H1 (cell line): ENCODE measurements around the gene CDH7. TPM values are rescaled to one million over a fixed set of nuclear protein-coding genes. Genes with fewer than 3 reads are reported as not detected.
A peak's percentile ranks its signal among the peaks of the same experiment; 100 is the strongest.

ENCODE experiments used
- CTCF ChIA-PET: fragments of 300-600 bp; sonication (Branson Sonifier 250); formaldehyde crosslinking; loops from one replicate; lab custom pipeline; 2021; ENCODE audit not compliant: partially characterized antibody; lab: Charles Lee
- POLR2A ChIA-PET: fragments of 300-600 bp; sonication (Branson Sonifier 250); formaldehyde crosslinking; loops from one replicate; lab custom pipeline; 2021; ENCODE audit warnings: inconsistent platforms; ENCODE audit not compliant: partially characterized antibody; lab: Charles Lee
- DNase-seq, 2 experiments: peaks; one replicate each; pipeline versions ENCODE4 v3.0.0 to v3.0.0-alpha.2; 2010 to 2022; ENCODE audit warnings: low spot score in 2 of 2, low read depth in 1 of 2, mixed read lengths in 1 of 2
- FAIRE-seq: peaks from 2 replicates; lab custom pipeline; 2011; peaks lifted over from hg19 to GRCh38; lab: Jason Lieb, UNC
- H2AFZ ChIP-seq: 2 replicates; pipeline ENCODE4 v1.8.1; 2012; ENCODE audit warnings: low read length, inconsistent platforms
- H2AK5ac ChIP-seq: 2 replicates; pipeline ENCODE4 v1.6.1; 2013; ENCODE audit warnings: low read depth, low read length
- H2BK120ac ChIP-seq: replicated peaks from 2 replicates; pipeline ENCODE3; 2013; ENCODE audit warnings: low read depth, low read length, inconsistent platforms
- H2BK12ac ChIP-seq: 2 replicates; pipeline ENCODE4 v1.6.1; 2013; ENCODE audit warnings: low read depth, low read length
- H2BK15ac ChIP-seq: 2 replicates; pipeline ENCODE4 v1.6.1; 2013; ENCODE audit warnings: low read length
- H2BK20ac ChIP-seq: 2 replicates; pipeline ENCODE4 v1.6.1; 2013; ENCODE audit warnings: low read length
- H2BK5ac ChIP-seq: 2 replicates; pipeline ENCODE4 v1.6.1; 2013; ENCODE audit warnings: low read depth, low read length
- H3K14ac ChIP-seq: 2 replicates; pipeline ENCODE4 v1.6.1; 2013; ENCODE audit warnings: inconsistent platforms; ENCODE audit not compliant: insufficient read length
- H3K18ac ChIP-seq: 2 replicates; pipeline ENCODE4 v1.6.1; 2013; ENCODE audit warnings: low read length; ENCODE audit errors: extremely low read depth
- H3K23ac ChIP-seq: 2 replicates; pipeline ENCODE4 v1.6.1; 2013; ENCODE audit warnings: inconsistent platforms; ENCODE audit not compliant: insufficient read length
- H3K23me2 ChIP-seq: 2 replicates; pipeline ENCODE4 v1.6.1; 2013; ENCODE audit warnings: low read depth, low read length
- H3K27ac ChIP-seq: 2 replicates; pipeline ENCODE4 v1.6.1; 2011; ENCODE audit warnings: low read depth, low read length, inconsistent platforms
- H3K27me3 ChIP-seq, 4 experiments: replicated peaks in 1 of 4; 1 replicate in 1 of 4; 2 replicates in 3 of 4; pipeline versions ENCODE4 v1.6.1 to v1.8.1; 2011 to 2013; ENCODE audit warnings: low read length in 3 of 4, mild to moderate bottlenecking in 3 of 4, inconsistent platforms in 2 of 4, mixed read lengths in 2 of 4, moderate library complexity in 1 of 4; ENCODE audit not compliant: control insufficient read depth in 3 of 4, insufficient read depth in 3 of 4; ENCODE audit errors: extremely low read depth in 1 of 4
- H3K36me3 ChIP-seq, 4 experiments: 2 replicates each; pipeline versions ENCODE4 v1.6.1 to v1.8.1; 2011 to 2013; ENCODE audit warnings: mild to moderate bottlenecking in 4 of 4, low read length in 3 of 4, moderate library complexity in 2 of 4, control low read depth in 1 of 4, inconsistent platforms in 1 of 4; ENCODE audit not compliant: insufficient read depth in 4 of 4, control insufficient read depth in 2 of 4
- H3K4ac ChIP-seq: replicated peaks from 2 replicates; pipeline ENCODE3; 2013; ENCODE audit warnings: low read length, low read depth, mixed read lengths, inconsistent platforms; ENCODE audit not compliant: insufficient read length
- H3K4me1 ChIP-seq, 4 experiments: replicated peaks in 1 of 4; 1 replicate in 1 of 4; 2 replicates in 3 of 4; pipeline versions ENCODE4 v1.6.1 to v1.8.1; 2011 to 2013; ENCODE audit warnings: low read length in 3 of 4, inconsistent platforms in 2 of 4, mixed read lengths in 1 of 4; ENCODE audit not compliant: insufficient read depth in 4 of 4, control insufficient read depth in 3 of 4
- H3K4me2 ChIP-seq, 2 experiments: 2 replicates each; pipeline versions ENCODE4 v1.6.1 to v1.8.1; 2011 to 2013; ENCODE audit warnings: low read depth in 2 of 2, low read length in 2 of 2, control low read depth in 1 of 2, inconsistent platforms in 1 of 2, mild to moderate bottlenecking in 1 of 2; ENCODE audit not compliant: insufficient read depth in 1 of 2
- H3K4me3 ChIP-seq, 4 experiments: fragments of 200-600, 300-600 bp in 1 of 4; sonication (generic), shearing (Covaris generic), sonication (Bioruptor Twin) in 1 of 4; 2 replicates each; pipeline versions ENCODE4 v1.5.1 to v1.8.1; 2011 to 2016; ENCODE audit warnings: low read length in 4 of 4, low read depth in 3 of 4, control low read depth in 2 of 4, inconsistent platforms in 2 of 4, mild to moderate bottlenecking in 2 of 4, mixed read lengths in 1 of 4, moderate library complexity in 1 of 4; ENCODE audit not compliant: insufficient read depth in 2 of 4; ENCODE audit errors: extremely low read depth in 1 of 4
- H3K56ac ChIP-seq: replicated peaks from 2 replicates; pipeline ENCODE3; 2013; ENCODE audit warnings: low read depth, mild to moderate bottlenecking, mixed read lengths, low read length, inconsistent platforms; ENCODE audit not compliant: insufficient read length
- H3K79me1 ChIP-seq: 2 replicates; pipeline ENCODE4 v1.6.1; 2013; ENCODE audit warnings: low read depth, low read length, control low read depth
- H3K79me2 ChIP-seq, 2 experiments: 2 replicates each; pipeline versions ENCODE4 v1.6.1 to v1.8.1; 2012 to 2013; ENCODE audit warnings: low read length in 2 of 2, mild to moderate bottlenecking in 2 of 2, inconsistent platforms in 1 of 2; ENCODE audit not compliant: insufficient read depth in 2 of 2, control insufficient read depth in 1 of 2
- H3K9ac ChIP-seq, 4 experiments: replicated peaks in 1 of 4; 1 replicate in 1 of 4; 2 replicates in 3 of 4; pipeline versions ENCODE4 v1.6.1 to v1.8.1; 2011 to 2013; ENCODE audit warnings: low read depth in 3 of 4, low read length in 3 of 4, control low read depth in 2 of 4, mild to moderate bottlenecking in 2 of 4, moderate library complexity in 2 of 4, inconsistent platforms in 1 of 4; ENCODE audit errors: extremely low read depth in 1 of 4
- H3K9me3 ChIP-seq, 2 experiments: 2 replicates each; pipeline versions ENCODE4 v1.6.1 to v1.8.1; 2012 to 2013; ENCODE audit warnings: mild to moderate bottlenecking in 2 of 2, moderate library complexity in 2 of 2, control low read depth in 1 of 2, inconsistent platforms in 1 of 2, low read depth in 1 of 2, low read length in 1 of 2, mixed read lengths in 1 of 2; ENCODE audit not compliant: insufficient read depth in 2 of 2
- H4K20me1 ChIP-seq, 2 experiments: replicated peaks in 1 of 2; 2 replicates each; pipeline versions ENCODE3 to v1.8.1; 2011 to 2013; ENCODE audit warnings: inconsistent platforms in 2 of 2, low read length in 2 of 2, mild to moderate bottlenecking in 1 of 2; ENCODE audit not compliant: insufficient read depth in 2 of 2, control insufficient read depth in 1 of 2
- H4K5ac ChIP-seq: 2 replicates; pipeline ENCODE4 v1.6.1; 2013; ENCODE audit warnings: low read length, low read depth, mixed read lengths, inconsistent platforms; ENCODE audit not compliant: insufficient read length
- H4K8ac ChIP-seq: 2 replicates; pipeline ENCODE4 v1.8.0; 2013; ENCODE audit warnings: mild to moderate bottlenecking, moderate library complexity, low read length, inconsistent platforms; ENCODE audit not compliant: insufficient read depth; ENCODE audit errors: extremely low read depth
- H4K91ac ChIP-seq: replicated peaks from 2 replicates; pipeline ENCODE3; 2013; ENCODE audit warnings: low read length, mixed read lengths, inconsistent platforms; ENCODE audit not compliant: insufficient read length
- HDAC2 ChIP-seq, 2 experiments: fragments of 300-600 bp in 1 of 2; sonication (generic) in 1 of 2; IDR thresholded peaks; 2 replicates each; pipeline ENCODE4 v1.6.1; 2011 to 2012; ENCODE audit warnings: low read depth in 2 of 2, low read length in 2 of 2, mild to moderate bottlenecking in 2 of 2, moderate library complexity in 2 of 2, borderline replicate concordance in 1 of 2, inconsistent platforms in 1 of 2
- PHF8 ChIP-seq: fragments of 200-600 bp; sonication (generic); conservative IDR thresholded peaks from 2 replicates; pipeline ENCODE4 v1.7.1; 2012; ENCODE audit warnings: low read depth, mild to moderate bottlenecking, inconsistent platforms, low read length, moderate library complexity
- WGBS, 2 experiments: shearing (Covaris generic) in 1 of 2; methylation state at CpG; one replicate each; pipeline versions ENCODE4 v1.1.6 to v1.1.7; 2013 to 2015; ENCODE audit warnings: low lambda C conversion rate in 2 of 2, mixed read lengths in 2 of 2, inconsistent platforms in 1 of 2, low coverage in 1 of 2, missing lambda C conversion rate in 1 of 2; ENCODE audit not compliant: insufficient replicate concordance in 2 of 2, insufficient coverage in 1 of 2, insufficient read length in 1 of 2; ENCODE audit errors: extremely low coverage in 1 of 2, missing lambda C conversion rate in 1 of 2; 5-methylcytosine and 5-hydroxymethylcytosine counted together
- long read RNA-seq, 2 experiments: library from RNA in 1 of 2; library from capped mRNA in 1 of 2; stranded (forward); transcript quantifications; one replicate each; pipeline ENCODE4 v2.0.0, GENCODE V29; 2021; ENCODE audit warnings: inconsistent platforms in 1 of 2
- polyA minus RNA-seq, 3 experiments: library from RNA; depleted of rRNA, polyadenylated mRNA; stranded (reverse); fragments of >200 nt; gene quantifications; 1 replicate in 2 of 3; 2 replicates in 1 of 3; pipeline ENCODE4 v1.2.3, GENCODE V29; 2011
- polyA plus RNA-seq, 7 experiments: library from polyadenylated mRNA; depleted of rRNA in 3 of 7; stranded (reverse) in 5 of 7; unstranded in 2 of 7; fragments of >200 nt in 5 of 7; fragments of 200-250 nt in 2 of 7; gene quantifications; 1 replicate in 5 of 7; 2 replicates in 1 of 7; 4 replicates in 1 of 7; pipeline versions ENCODE4 v1.2.1 to v1.2.3, GENCODE V29; 2011 to 2013; ENCODE audit warnings: missing spikeins in 2 of 7, mixed read lengths in 2 of 7
- total RNA-seq: library from RNA; stranded (reverse); fragmentation: NEBNext Ultra II Directional; extraction: Animal tissue kit (Norgen Biotek cat#: 25700); gene quantifications from 2 replicates; pipeline ENCODE4 v1.2.1, GENCODE V29; 2021
- TF ChIP-seq, protein P1 (sequence below): IDR thresholded peaks from 2 replicates; pipeline ENCODE4 v1.6.1; 2011; ENCODE audit warnings: low read depth, mild to moderate bottlenecking, low read length; ENCODE audit not compliant: insufficient read depth

The CDH7 gene, protein sequence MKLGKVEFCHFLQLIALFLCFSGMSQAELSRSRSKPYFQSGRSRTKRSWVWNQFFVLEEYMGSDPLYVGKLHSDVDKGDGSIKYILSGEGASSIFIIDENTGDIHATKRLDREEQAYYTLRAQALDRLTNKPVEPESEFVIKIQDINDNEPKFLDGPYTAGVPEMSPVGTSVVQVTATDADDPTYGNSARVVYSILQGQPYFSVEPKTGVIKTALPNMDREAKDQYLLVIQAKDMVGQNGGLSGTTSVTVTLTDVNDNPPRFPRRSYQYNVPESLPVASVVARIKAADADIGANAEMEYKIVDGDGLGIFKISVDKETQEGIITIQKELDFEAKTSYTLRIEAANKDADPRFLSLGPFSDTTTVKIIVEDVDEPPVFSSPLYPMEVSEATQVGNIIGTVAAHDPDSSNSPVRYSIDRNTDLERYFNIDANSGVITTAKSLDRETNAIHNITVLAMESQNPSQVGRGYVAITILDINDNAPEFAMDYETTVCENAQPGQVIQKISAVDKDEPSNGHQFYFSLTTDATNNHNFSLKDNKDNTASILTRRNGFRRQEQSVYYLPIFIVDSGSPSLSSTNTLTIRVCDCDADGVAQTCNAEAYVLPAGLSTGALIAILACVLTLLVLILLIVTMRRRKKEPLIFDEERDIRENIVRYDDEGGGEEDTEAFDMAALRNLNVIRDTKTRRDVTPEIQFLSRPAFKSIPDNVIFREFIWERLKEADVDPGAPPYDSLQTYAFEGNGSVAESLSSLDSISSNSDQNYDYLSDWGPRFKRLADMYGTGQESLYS
- total RNA-seq (1.3 and 1.5 TPM in 2 replicates), polyA plus RNA-seq (2011; rRNA removed) (0.67 and 1.00 TPM in 2 replicates), polyA minus RNA-seq (2011; rRNA and poly(A)+ RNA removed) (3.0 and 4.9 TPM in 2 replicates)
- 1.0 TPM for polyA plus RNA-seq (2011; cell fraction: cytosol; rRNA removed)
- polyA plus RNA-seq (2011; cell fraction: nucleus; rRNA removed), result 1.2 TPM
- 0.74 to 1.2 TPM (median 0.91 TPM) in 4 replicates for polyA plus RNA-seq (2012, experiment 1 of 2)
- 0.39 TPM for polyA plus RNA-seq (2012, experiment 2 of 2)
- 0.65 TPM for polyA plus RNA-seq (2013, experiment 1 of 2)
- polyA plus RNA-seq (2013, experiment 2 of 2), result 0.87 TPM
- 1.5 TPM for polyA minus RNA-seq (2011; cell fraction: cytosol; rRNA and poly(A)+ RNA removed)
- polyA minus RNA-seq (2011; cell fraction: nucleus; rRNA and poly(A)+ RNA removed), result 3.5 TPM
- long read RNA-seq, experiment 1, partial matches to known transcripts, result 0 of 2 reads
- long read RNA-seq, experiment 1, other reads (novel, unspliced or antisense), result 2 of 2 reads
- long read RNA-seq, experiment 2, result 0 reads

DNA sequence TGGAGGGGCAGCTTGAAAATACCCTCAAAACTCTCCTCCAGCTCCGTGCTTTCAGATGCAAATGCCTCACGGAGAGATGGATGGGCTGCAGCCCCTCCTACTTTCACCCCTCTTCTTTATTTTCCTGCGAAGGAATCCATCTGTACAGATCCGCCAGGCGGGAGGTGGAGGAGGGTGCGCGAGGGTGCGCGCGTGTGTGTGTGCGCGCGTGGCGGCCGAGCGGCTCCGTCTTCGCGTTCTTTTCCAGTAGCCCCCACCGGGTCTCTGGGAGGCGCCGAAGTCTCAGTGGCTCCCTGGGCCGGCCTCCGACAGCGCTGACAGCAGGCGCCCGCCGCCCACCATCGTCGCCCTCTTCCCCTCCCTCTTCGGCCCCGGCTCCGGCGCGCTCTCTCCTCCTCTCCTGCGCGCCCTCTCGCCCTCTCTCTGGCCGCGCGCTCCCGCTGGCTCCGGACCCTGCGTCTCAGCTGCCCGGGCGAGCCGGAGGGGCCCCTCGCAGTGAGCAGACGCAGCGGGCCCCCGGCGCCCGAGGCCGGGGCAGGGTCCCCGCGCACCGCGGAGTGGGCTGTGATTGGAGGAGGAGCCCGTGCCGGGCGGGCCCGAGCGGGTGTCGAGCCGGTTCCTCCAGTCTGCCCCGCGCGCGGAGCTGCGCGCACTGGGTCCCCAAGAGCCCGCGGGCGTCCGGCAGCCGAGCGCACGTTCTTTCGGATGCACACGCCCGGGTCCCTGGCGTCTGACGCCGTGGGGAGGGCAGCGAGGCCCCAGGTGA, at the start of gene CDH7:
CDH7 (plus strand) TSS at position 624 of the 766 bp plus-strand sequence. CDS start 11,831 bp downstream, outside the sequence.
- Histone ChIP-seq H3K56ac (no peak within 1 kb of the TSS), H4K20me1 (no peaks in the 10 kb centered on the region), H3K18ac (no peak within 1 kb of the TSS; the same call in 1 of the 2 replicates), H3K27me3 (peaks cover 9 to 28% (median 14%) of the 10 kb centered on the region in 4 experiments), H4K5ac (no peak within 1 kb of the TSS), H3K79me1 (no peaks in the 10 kb centered on the region), H4K91ac (no peak within 1 kb of the TSS), H2AK5ac (no peak within 1 kb of the TSS), H3K4me3 (peak within 1 kb of the TSS; percentile 36 to 91 (median 63)), H3K27ac (no peak within 1 kb of the TSS), H3K14ac (no peak within 1 kb of the TSS), H2BK120ac (no peak within 1 kb of the TSS), H3K23ac (no peak within 1 kb of the TSS), H3K9ac (peak within 1 kb of the TSS in 2 of 4 experiments; percentile 28 to 51; a peak in 3 of 7 replicates), H3K23me2 (peaks cover 11% of the 10 kb centered on the region; the same call in 1 of the 2 replicates), H2BK20ac (no peak within 1 kb of the TSS), H3K4ac (no peak within 1 kb of the TSS), H2BK5ac (no peak within 1 kb of the TSS; the same call in 1 of the 2 replicates), H3K4me1 (peaks cover 0 to 9% (median 3%) of the 10 kb centered on the region in 4 experiments; a peak in 4 of 7 replicates), H2BK15ac (no peak within 1 kb of the TSS), H3K9me3 (no peaks in the 10 kb centered on the region), H3K79me2 (no peaks in the 10 kb centered on the region), H3K36me3 (no peaks in the 10 kb centered on the region), H2AFZ (peak within 1 kb of the TSS; percentile 98), H3K4me2 (peak within 1 kb of the TSS; percentile 64 to 98), H4K8ac (peak within 1 kb of the TSS; percentile 53; the same call in 1 of the 2 replicates), H2BK12ac (no peak within 1 kb of the TSS)
- no peak for FAIRE-seq
- ChIA-PET CTCF (interaction anchor here (0.6 to 1.5 kb wide), 2 partner anchors 23 to 142 kb away, joined by 4 to 7 read pairs; no protein-coding TSS in a partner anchor), POLR2A (interaction anchor here (0.7 to 1.0 kb wide), 2 partner anchors 25 to 26 kb away, joined by 3 to 4 read pairs; no protein-coding TSS in a partner anchor)
- peak in 1 of 2 experiments; percentile 77 for DNase-seq
- WGBS, 2 experiments, result 1% methylated on average over 39 of the region's 85 CpGs; no CpG with 5 or more reads in 1 of the 2 experiments
- TF ChIP-seq HDAC2 (IDR thresholded peaks at IDR 0.05; ENCODE audit: borderline replicate concordance in 1 of 2, low read depth in 2 of 2, low read length in 2 of 2) (0 out of 4 replicates have a peak, but pooled peaks have one; percentile 14 to 34), PHF8 (0 out of 2 replicates have a peak, but pooled peaks have one; percentile 42)
- TF ChIP-seq, protein P1, sequence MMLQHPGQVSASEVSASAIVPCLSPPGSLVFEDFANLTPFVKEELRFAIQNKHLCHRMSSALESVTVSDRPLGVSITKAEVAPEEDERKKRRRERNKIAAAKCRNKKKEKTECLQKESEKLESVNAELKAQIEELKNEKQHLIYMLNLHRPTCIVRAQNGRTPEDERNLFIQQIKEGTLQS, result no peak
